Activated B cell treated with CpG ODN at 0.5 μM for 24 hours (primary cell): Measurements from ENCODE around the gene FAM210A. TPM values are rescaled to one million over a fixed set of nuclear protein-coding genes. Genes with fewer than 3 reads are reported as not detected.

Experiments used
- ATAC-seq: fragments of 200-7000 bp; cut with Tn5 transposase; one replicate; pipeline ENCODE4 v1.10.0; 2021; ENCODE audit warnings: low read depth, mild to moderate bottlenecking, moderate library complexity
- CTCF ChIA-PET: fragments of 350-600 bp; sonication (Branson Sonifier 250); formaldehyde crosslinking; loops from one replicate; lab custom pipeline; 2021; ENCODE audit warnings: antibody characterized with exemption; lab: Charles Lee
- POLR2A ChIA-PET: fragments of 350-600 bp; sonication (Branson Sonifier 250); formaldehyde crosslinking; loops from one replicate; lab custom pipeline; 2021; ENCODE audit warnings: antibody characterized with exemption; lab: Charles Lee
- DNase-seq: peaks from one replicate; pipeline ENCODE4 v3.0.0; 2022
- H3K27ac Mint-ChIP-seq: one replicate; pipeline ENCODE4 v1.8.0; 2020; ENCODE audit warnings: mixed read lengths
- H3K27me3 Mint-ChIP-seq: one replicate; pipeline ENCODE4 v1.8.0; 2021; ENCODE audit warnings: mixed read lengths
- H3K36me3 Mint-ChIP-seq: one replicate; pipeline ENCODE4 v1.8.0; 2021; ENCODE audit warnings: low read depth, mixed read lengths
- H3K4me1 Mint-ChIP-seq: one replicate; pipeline ENCODE4 v1.8.0; 2021; ENCODE audit warnings: mixed read lengths
- H3K4me3 Mint-ChIP-seq: one replicate; pipeline ENCODE4 v1.8.0; 2020; ENCODE audit warnings: mild to moderate bottlenecking, mixed read lengths
- H3K9me3 Mint-ChIP-seq: one replicate; pipeline ENCODE4 v1.8.0; 2020; ENCODE audit warnings: mixed read lengths
- CTCF ChIP-seq: fragments of 200-600 bp; IDR thresholded peaks from one replicate; pipeline ENCODE4 v1.8.0; 2022; ENCODE audit warnings: antibody characterized with exemption, mild to moderate bottlenecking
- intact Hi-C: fragments of 100-400 bp; cut with micrococcal nuclease; formaldehyde crosslinking; loops from one replicate; pipeline ENCODE4 v1.15.1; 2024
- total RNA-seq: library from RNA; stranded (reverse); gene quantifications from 2 replicates; pipeline ENCODE4 v1.2.3, GENCODE V29; 2022

FAM210A gene
- total RNA-seq, 1 donor from 2014 or later, result 12.6 TPM

- Mint-ChIP-seq H3K4me1 (peaks cover 25% of the 10 kb centered on the region), H3K27me3 (no peaks in the 10 kb centered on the region), H3K9me3 (no peaks in the 10 kb centered on the region), H3K4me3 (no peak overlapping the region), H3K36me3 (peaks cover 52% of the 10 kb centered on the region), H3K27ac (peak overlapping the region; percentile 51)
- ATAC-seq, result no peak
- no peak for TF ChIP-seq CTCF
- CTCF ChIA-PET, result no interaction called here
- no peak for DNase-seq
- POLR2A ChIA-PET, result interaction anchor here (1.0 to 1.7 kb wide), 5 partner anchors 14 to 68 kb away, joined by 3 to 7 read pairs (median 4); no protein-coding TSS in a partner anchor
- intact Hi-C loops, result no loop called here
Observed at GRCh38 chr18:13625843-13626543, 100.4 kb downstream of the FAM210A start.

- ATAC-seq (no peak), DNase-seq (no peak)
- H3K27me3 Mint-ChIP-seq, result no peaks in the 10 kb centered on the region
- ChIA-PET POLR2A (interaction anchor here (1.0 to 1.7 kb wide), 4 partner anchors 14 to 67 kb away, joined by 3 to 5 read pairs (median 4); no protein-coding TSS in a partner anchor), CTCF (interaction anchor here (0.7 kb wide), 1 partner anchor 67 kb away, joined by 3 read pairs; no protein-coding TSS in a partner anchor)
- TF ChIP-seq CTCF, result no peak
- H3K27ac Mint-ChIP-seq, result no peak overlapping the region
- no peak overlapping the region for H3K4me3 Mint-ChIP-seq
- peaks cover 58% of the 10 kb centered on the region for H3K36me3 Mint-ChIP-seq
- intact Hi-C loops, result no loop called here
- H3K9me3 Mint-ChIP-seq, result no peaks in the 10 kb centered on the region
- H3K4me1 Mint-ChIP-seq, result peaks cover 31% of the 10 kb centered on the region
Observed at GRCh38 chr18:13625355-13625754, 101.0 kb downstream of the FAM210A start.

DNA sequence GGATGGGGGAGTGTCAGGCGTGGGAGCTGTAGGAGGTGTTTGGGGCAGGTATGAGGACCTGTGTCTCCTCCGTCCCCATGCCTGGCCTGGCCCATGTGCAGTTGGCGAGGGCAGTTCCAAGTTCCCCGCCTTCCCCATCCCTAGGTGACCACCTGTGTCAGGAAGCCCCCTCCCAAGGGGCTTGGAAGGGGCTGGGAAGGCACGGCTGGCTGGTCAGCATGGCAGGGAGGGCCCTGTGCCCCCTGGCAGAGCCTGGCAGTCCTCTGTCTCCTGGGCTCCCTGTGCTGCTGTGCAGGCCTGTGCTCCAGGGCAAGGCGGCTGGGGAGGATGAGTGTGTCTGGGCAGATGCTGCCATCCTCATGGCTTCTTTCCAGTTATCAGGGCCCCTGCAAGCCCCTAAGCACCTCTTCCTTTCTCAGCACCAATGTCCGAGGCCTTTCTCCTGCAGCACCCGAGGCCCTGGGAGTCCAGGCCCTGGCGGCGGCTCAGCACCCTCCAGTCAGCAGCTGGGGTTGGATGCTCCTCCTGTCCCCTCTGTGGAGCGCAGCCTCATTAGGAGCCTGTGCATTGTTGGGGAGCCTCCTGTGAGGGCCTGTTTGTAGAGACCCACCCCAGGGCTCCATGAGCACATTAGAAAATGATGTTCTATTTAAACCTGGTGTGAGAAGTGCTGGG is 101.7 kb downstream of the FAM210A start:
- Mint-ChIP-seq H3K36me3 (peaks cover 55% of the 10 kb centered on the region), H3K27ac (no peak overlapping the region), H3K27me3 (no peaks in the 10 kb centered on the region), H3K4me3 (no peak overlapping the region), H3K9me3 (no peaks in the 10 kb centered on the region), H3K4me1 (peaks cover 28% of the 10 kb centered on the region)
- ChIA-PET CTCF (interaction anchor here (0.7 kb wide), 1 partner anchor 67 kb away, joined by 3 read pairs; no protein-coding TSS in a partner anchor), POLR2A (interaction anchor here (1.0 to 1.5 kb wide), 2 partner anchors 13 to 67 kb away, joined by 3 read pairs; no protein-coding TSS in a partner anchor)
- ATAC-seq (no peak), DNase-seq (no peak)
- intact Hi-C loops, result no loop called here
- no peak for TF ChIP-seq CTCF

DNA sequence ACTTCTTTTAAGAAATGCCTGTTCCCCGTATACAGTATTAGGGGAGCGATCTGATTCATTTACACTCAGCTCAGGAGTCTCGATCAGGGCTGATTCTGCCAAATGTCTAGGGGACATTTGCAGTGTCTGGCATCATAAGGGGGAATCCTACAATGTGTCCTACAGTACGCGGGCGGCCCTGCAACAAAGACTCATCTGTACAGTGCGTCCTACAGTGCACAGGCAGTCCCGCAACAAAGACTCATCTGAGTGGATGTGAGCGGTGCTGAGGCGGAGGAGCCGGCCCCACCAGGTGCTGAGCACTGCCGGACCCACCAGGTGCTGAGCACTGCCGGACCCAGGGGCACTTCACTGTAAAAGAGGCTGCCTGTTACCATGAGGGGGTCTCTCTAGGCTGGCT is 102.5 kb downstream of the FAM210A start:
- POLR2A ChIA-PET, result interaction anchor here (1.0 to 1.9 kb wide), 3 partner anchors 10 to 922 kb away, joined by 3 to 9 read pairs (median 4); no protein-coding TSS in a partner anchor
- intact Hi-C loops, result no loop called here

More for the DNA sequence above, 102.5 kb downstream of the FAM210A start:
- no peak for DNase-seq
- H3K27me3 Mint-ChIP-seq, result no peaks in the 10 kb centered on the region
- no peak for TF ChIP-seq CTCF
- H3K9me3 Mint-ChIP-seq, result no peaks in the 10 kb centered on the region
- H3K36me3 Mint-ChIP-seq, result peaks cover 55% of the 10 kb centered on the region
- CTCF ChIA-PET, result interaction anchor here (0.8 kb wide), 1 partner anchor 66 kb away, joined by 5 read pairs; no protein-coding TSS in a partner anchor
- no peak for ATAC-seq
- H3K27ac Mint-ChIP-seq, result peak overlapping the region; percentile 9
- H3K4me1 Mint-ChIP-seq, result peaks cover 21% of the 10 kb centered on the region
- H3K4me3 Mint-ChIP-seq, result no peak overlapping the region
